OCI-LY3 (cell line): Measurements from ENCODE around the gene EVA1B.

ENCODE experiments used
- H2AFZ ChIP-seq: fragments of 200-600, 300-600 bp; shearing (Covaris generic); 2 replicates; pipeline ENCODE4 v1.6.0; 2014; ENCODE audit warnings: antibody characterized with exemption, low read depth, low read length
- H3K27ac ChIP-seq: fragments of 200-600, 300-600 bp; sonication (generic); 2 replicates; pipeline ENCODE4 v1.5.1; 2014; ENCODE audit warnings: mild to moderate bottlenecking, low read length, moderate library complexity, mixed read lengths
- H3K27me3 ChIP-seq: fragments of 200-600, 300-600 bp; sonication (generic); 2 replicates; pipeline ENCODE4 v1.6.1; 2014; ENCODE audit warnings: low read depth, low read length, mixed read lengths
- H3K36me3 ChIP-seq: fragments of 200-600, 300-600 bp; sonication (generic); replicated peaks from 2 replicates; pipeline ENCODE3; 2014; ENCODE audit warnings: low read depth, low read length, mixed read lengths
- H3K4me1 ChIP-seq: fragments of 300-600, 200-600 bp; sonication (generic); 2 replicates; pipeline ENCODE4 v1.6.1; 2014; ENCODE audit warnings: low read length, mixed read lengths
- H3K4me2 ChIP-seq: fragments of 200-600, 300-600 bp; sonication (generic); 2 replicates; pipeline ENCODE4 v1.6.1; 2014; ENCODE audit warnings: low read length, mixed read lengths
- H3K4me3 ChIP-seq: fragments of 300-600, 200-600 bp; sonication (generic); 2 replicates; pipeline ENCODE4 v1.5.1; 2014; ENCODE audit warnings: antibody characterized with exemption, mild to moderate bottlenecking, low read length, moderate library complexity
- H3K79me2 ChIP-seq: fragments of 300-600, 200-600 bp; shearing (Covaris generic); 2 replicates; pipeline ENCODE4 v1.6.1; 2014; ENCODE audit warnings: mild to moderate bottlenecking, low read length, mixed read lengths
- H3K9ac ChIP-seq: fragments of 300-600, 200-600 bp; shearing (Covaris generic); 2 replicates; pipeline ENCODE4 v1.6.0; 2014; ENCODE audit warnings: mild to moderate bottlenecking, low read length, moderate library complexity
- H3K9me3 ChIP-seq: fragments of 200-600, 300-600 bp; shearing (Covaris generic); 2 replicates; pipeline ENCODE4 v1.6.1; 2014; ENCODE audit warnings: low read length, mixed read lengths; ENCODE audit not compliant: insufficient read depth
- H4K20me1 ChIP-seq: fragments of 200-600, 300-600 bp; sonication (generic); 2 replicates; pipeline ENCODE4 v1.6.1; 2016; ENCODE audit warnings: low read length, mixed read lengths; ENCODE audit not compliant: insufficient read depth
- EZH2phosphoT487 ChIP-seq: fragments of 200-600 bp; shearing (Covaris generic); IDR thresholded peaks from 2 replicates; pipeline ENCODE4 v1.6.1; 2018; ENCODE audit warnings: antibody characterized with exemption, mixed run types, low read depth
- TF ChIP-seq, protein P1 (sequence below): fragments of 200-600, 300-600 bp; sonication (generic); IDR thresholded peaks from 2 replicates; pipeline ENCODE4 v1.5.1; 2014; ENCODE audit warnings: antibody characterized with exemption, low read length, low read depth

Gene EVA1B

GRCh38 chr1:36297062-36297461 is 26.4 kb downstream of the EVA1B start:
- TF ChIP-seq, protein P1, sequence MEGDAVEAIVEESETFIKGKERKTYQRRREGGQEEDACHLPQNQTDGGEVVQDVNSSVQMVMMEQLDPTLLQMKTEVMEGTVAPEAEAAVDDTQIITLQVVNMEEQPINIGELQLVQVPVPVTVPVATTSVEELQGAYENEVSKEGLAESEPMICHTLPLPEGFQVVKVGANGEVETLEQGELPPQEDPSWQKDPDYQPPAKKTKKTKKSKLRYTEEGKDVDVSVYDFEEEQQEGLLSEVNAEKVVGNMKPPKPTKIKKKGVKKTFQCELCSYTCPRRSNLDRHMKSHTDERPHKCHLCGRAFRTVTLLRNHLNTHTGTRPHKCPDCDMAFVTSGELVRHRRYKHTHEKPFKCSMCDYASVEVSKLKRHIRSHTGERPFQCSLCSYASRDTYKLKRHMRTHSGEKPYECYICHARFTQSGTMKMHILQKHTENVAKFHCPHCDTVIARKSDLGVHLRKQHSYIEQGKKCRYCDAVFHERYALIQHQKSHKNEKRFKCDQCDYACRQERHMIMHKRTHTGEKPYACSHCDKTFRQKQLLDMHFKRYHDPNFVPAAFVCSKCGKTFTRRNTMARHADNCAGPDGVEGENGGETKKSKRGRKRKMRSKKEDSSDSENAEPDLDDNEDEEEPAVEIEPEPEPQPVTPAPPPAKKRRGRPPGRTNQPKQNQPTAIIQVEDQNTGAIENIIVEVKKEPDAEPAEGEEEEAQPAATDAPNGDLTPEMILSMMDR: no peak
- TF ChIP-seq EZH2phosphoT487: no peak
- no peak overlapping the region for H2AFZ ChIP-seq
- H3K4me2 ChIP-seq: no peak overlapping the region
- no peaks in the 10 kb centered on the region for H3K9me3 ChIP-seq
- no peaks in the 10 kb centered on the region for H4K20me1 ChIP-seq
- H3K36me3 ChIP-seq: peaks cover 25% of the 10 kb centered on the region
- no peak overlapping the region for H3K9ac ChIP-seq
- H3K79me2 ChIP-seq: no peaks in the 10 kb centered on the region
- no peaks in the 10 kb centered on the region for H3K27me3 ChIP-seq
- H3K27ac ChIP-seq: no peak overlapping the region
- no peak overlapping the region for H3K4me3 ChIP-seq
- H3K4me1 ChIP-seq: peaks cover 23% of the 10 kb centered on the region

DNA sequence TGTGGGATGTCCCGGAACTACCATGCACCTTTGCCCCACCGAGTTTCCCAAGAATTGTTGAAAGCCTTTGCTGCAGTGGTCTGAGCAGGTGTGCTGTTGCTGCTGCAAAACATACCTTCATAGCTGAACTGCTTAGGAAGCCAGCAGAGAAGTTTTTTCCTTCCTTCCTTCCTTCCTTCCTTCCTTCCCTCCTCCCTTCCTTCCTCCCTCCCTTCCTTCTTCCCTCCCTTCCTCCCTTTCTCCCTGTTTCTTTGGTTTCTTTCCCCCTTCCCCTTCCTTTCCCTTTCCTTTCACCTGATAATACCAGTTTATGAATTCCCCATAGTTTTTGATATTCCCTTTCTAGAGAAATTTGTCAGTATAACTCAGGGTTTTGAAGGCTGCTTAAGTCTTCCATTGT is 28.1 kb downstream of the EVA1B start:
- Histone ChIP-seq H3K27ac (no peak overlapping the region), H4K20me1 (no peaks in the 10 kb centered on the region), H3K4me1 (peaks cover 13% of the 10 kb centered on the region), H3K9ac (no peak overlapping the region), H3K79me2 (no peaks in the 10 kb centered on the region), H2AFZ (no peak overlapping the region), H3K36me3 (peaks cover 24% of the 10 kb centered on the region), H3K4me2 (no peak overlapping the region), H3K4me3 (no peak overlapping the region), H3K27me3 (no peaks in the 10 kb centered on the region), H3K9me3 (no peaks in the 10 kb centered on the region)
- TF ChIP-seq EZH2phosphoT487: no peak

DNA sequence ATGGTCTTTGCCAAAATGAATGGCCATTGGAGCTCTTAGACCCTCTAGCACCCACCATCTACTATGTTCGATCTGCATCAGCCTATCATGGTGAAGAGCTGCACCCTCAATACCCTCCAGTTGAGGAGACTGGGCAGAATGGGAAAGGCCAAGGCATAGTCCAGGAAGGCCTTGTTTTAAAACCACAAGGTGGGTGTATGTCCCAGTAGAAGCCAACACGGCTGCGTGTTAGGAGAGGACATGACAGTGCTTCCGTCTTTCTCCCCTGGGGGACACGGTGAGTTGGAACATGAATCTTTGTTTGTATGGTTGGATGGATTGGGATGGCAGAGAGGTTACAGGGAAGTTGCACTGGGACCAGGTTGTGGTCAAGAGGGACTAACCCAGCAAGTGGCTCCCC is 35.9 kb downstream of the EVA1B start:
- TF ChIP-seq EZH2phosphoT487: no peak
- TF ChIP-seq, protein P1: no peak
- H2AFZ ChIP-seq: no peak overlapping the region
- no peaks in the 10 kb centered on the region for H4K20me1 ChIP-seq
- no peak overlapping the region for H3K9ac ChIP-seq
- H3K79me2 ChIP-seq: peaks cover 2% of the 10 kb centered on the region; the same call in 1 of the 2 replicates
- peaks cover 40% of the 10 kb centered on the region for H3K36me3 ChIP-seq
- H3K4me2 ChIP-seq: no peak overlapping the region
- no peaks in the 10 kb centered on the region for H3K27me3 ChIP-seq
- H3K4me3 ChIP-seq: no peak overlapping the region
- H3K4me1 ChIP-seq: peaks cover 2% of the 10 kb centered on the region; the same call in 1 of the 2 replicates
- H3K9me3 ChIP-seq: no peaks in the 10 kb centered on the region
- no peak overlapping the region for H3K27ac ChIP-seq

DNA sequence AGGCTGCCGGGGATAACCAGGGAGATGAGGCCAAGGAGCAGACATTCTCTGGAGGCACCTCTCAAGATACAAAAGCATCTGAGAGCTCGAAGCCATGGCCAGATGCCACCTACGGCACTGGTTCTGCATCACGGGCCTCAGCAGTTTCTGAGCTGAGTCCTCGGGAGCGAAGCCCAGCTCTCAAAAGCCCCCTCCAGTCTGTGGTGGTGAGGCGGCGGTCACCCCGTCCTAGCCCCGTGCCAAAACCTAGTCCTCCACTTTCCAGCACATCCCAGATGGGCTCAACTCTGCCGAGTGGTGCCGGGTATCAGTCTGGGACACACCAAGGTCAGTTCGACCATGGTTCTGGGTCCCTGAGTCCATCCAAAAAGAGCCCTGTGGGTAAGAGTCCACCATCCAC is 36.6 kb downstream of the EVA1B start:
- Histone ChIP-seq H3K4me3 (no peak overlapping the region), H3K36me3 (peaks cover 41% of the 10 kb centered on the region), H3K27ac (no peak overlapping the region), H2AFZ (no peak overlapping the region), H3K27me3 (no peaks in the 10 kb centered on the region), H3K4me2 (no peak overlapping the region), H3K9ac (no peak overlapping the region), H3K79me2 (peaks cover 2% of the 10 kb centered on the region; the same call in 1 of the 2 replicates), H4K20me1 (no peaks in the 10 kb centered on the region), H3K9me3 (no peaks in the 10 kb centered on the region), H3K4me1 (peaks cover 2% of the 10 kb centered on the region; the same call in 1 of the 2 replicates)
- no peak for TF ChIP-seq EZH2phosphoT487
- TF ChIP-seq, protein P1: no peak
